Mucosa of rectum (tissue), 2 donors: Measurements from ENCODE around the gene TCF7L1.
"Not testable (repeated sequence)": the region's sequence is repeated elsewhere in the genome, so short reads cannot be mapped to it uniquely, and the experiment has no call there.

Experiments used
- H3K27ac ChIP-seq, 2 donors: one replicate each; pipeline ENCODE4 v1.7.0; 2013; ENCODE audit warnings: inconsistent platforms in 2 of 2, low read depth in 2 of 2, low read length in 2 of 2
- H3K27me3 ChIP-seq, 2 donors: one replicate each; pipeline ENCODE4 v1.7.0; 2013; ENCODE audit warnings: low read length in 2 of 2; ENCODE audit not compliant: control insufficient read depth in 2 of 2, insufficient read depth in 2 of 2
- H3K36me3 ChIP-seq, 2 donors: one replicate each; pipeline ENCODE4 v1.7.0; 2013; ENCODE audit warnings: low read length in 2 of 2; ENCODE audit not compliant: control insufficient read depth in 2 of 2, insufficient read depth in 2 of 2
- H3K4me1 ChIP-seq, 2 donors: one replicate each; pipeline ENCODE4 v1.7.0; 2013; ENCODE audit warnings: low read length in 2 of 2, mild to moderate bottlenecking in 1 of 2; ENCODE audit not compliant: control insufficient read depth in 2 of 2, insufficient read depth in 2 of 2
- H3K4me3 ChIP-seq, 2 donors: one replicate each; pipeline ENCODE4 v1.7.0; 2013; ENCODE audit warnings: low read length in 2 of 2
- H3K9ac ChIP-seq, 2 donors: one replicate each; pipeline ENCODE4 v1.7.0; 2013; ENCODE audit warnings: low read length in 2 of 2, low read depth in 1 of 2, mild to moderate bottlenecking in 1 of 2
- H3K9me3 ChIP-seq, 2 donors: one replicate each; pipeline ENCODE4 v1.7.0; 2013; ENCODE audit warnings: low read length in 2 of 2; ENCODE audit not compliant: control insufficient read depth in 2 of 2
- donor health status: healthy.
- donor health status: Normal muscosa, but diverticular disease.

TCF7L1 gene

DNA sequence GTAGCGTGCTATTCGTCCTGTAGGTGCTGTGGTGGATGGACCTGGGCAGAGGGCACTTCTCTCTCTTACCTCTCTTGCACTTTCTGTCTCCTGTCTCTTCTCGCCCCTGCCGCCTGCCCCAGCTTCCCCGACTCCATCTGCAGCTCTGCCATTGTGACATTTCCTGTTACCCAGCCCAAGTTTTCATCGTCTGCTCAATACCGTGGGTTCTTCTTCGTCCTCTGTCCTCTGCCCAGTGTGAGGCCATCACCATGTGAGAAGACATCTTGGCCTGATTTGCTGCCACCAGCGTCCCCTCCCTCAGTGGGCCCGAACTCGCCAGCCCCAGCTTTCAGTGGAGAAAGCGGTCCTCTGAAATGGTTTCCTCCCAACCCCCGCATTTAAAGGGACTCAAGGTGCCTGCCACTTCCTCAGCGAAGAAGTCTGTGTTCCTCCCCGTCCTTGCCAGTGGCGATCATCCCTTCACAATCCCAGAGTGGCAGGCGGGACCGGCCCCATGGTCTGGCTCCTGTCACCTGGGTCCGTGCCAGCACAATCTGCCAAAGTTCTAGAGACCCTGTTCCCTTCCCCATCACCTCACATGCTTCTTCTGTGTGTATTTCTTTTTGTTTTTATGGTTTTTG lies 176.6 kb downstream of the TCF7L1 start:
- Histone ChIP-seq H3K9me3 (no peaks in the 10 kb centered on the region), H3K4me1 (peaks cover 21 to 25% of the 10 kb centered on the region in 2 donors), H3K4me3 (peak overlapping the region; percentile 1 to 44), H3K36me3 (peaks cover 5 to 8% of the 10 kb centered on the region in 2 donors), H3K27ac (peak overlapping the region in 1 of 2 donors; percentile 68), H3K9ac (peak overlapping the region in 1 of 2 donors; percentile 14), H3K27me3 (no peaks in the 10 kb centered on the region)

DNA sequence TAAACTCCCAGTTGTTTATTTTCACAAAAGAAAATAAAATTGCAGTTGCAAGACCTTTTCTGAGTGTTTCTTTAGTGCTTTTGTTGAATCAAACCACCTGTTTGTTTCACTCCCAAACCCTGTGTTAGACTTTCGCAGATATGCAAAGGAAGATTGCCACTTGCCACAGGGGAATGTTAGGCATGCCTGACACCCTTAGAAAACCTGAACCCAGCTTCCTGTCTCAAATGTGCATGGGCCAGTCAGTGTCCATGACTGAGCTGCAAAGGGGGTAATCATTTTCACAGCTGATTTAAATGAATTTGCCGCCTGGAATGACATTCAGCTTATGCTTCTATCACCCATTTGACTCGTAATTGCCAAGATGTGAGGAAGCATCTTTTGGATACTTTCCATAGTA lies 177.1 kb downstream of the TCF7L1 start:
- Histone ChIP-seq H3K27me3 (no peaks in the 10 kb centered on the region), H3K27ac (peak overlapping the region in 1 of 2 donors; percentile 68), H3K4me3 (no peak overlapping the region), H3K4me1 (peaks cover 21 to 25% of the 10 kb centered on the region in 2 donors), H3K9me3 (no peaks in the 10 kb centered on the region), H3K9ac (no peak overlapping the region), H3K36me3 (peaks cover 10 to 13% of the 10 kb centered on the region in 2 donors)

DNA sequence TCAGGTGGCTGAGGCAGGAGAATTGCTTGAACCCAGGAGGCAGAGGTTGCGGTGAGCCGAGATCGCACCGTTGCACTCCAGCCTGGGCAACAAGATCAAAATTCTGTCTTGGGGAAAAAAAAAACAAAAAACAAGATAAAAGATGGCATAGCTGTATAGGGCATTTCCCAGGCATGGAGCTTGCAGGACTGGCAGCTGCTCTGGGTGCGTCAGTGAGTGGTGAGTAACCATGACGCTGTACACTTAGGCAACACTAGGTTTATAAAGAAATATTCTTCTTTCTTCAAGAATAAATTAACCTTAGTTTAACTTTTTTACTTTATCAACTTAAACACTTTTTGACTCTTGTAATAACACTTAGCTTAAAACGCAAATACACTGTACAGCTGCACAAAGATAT lies 179.2 kb downstream of the TCF7L1 start:
- Histone ChIP-seq H3K9me3 (no peaks in the 10 kb centered on the region), H3K4me3 (no peak overlapping the region), H3K9ac (no peak overlapping the region), H3K27me3 (no peaks in the 10 kb centered on the region), H3K36me3 (peaks cover 14 to 24% of the 10 kb centered on the region in 2 donors), H3K27ac (no peak overlapping the region), H3K4me1 (peaks cover 15 to 16% of the 10 kb centered on the region in 2 donors)

DNA sequence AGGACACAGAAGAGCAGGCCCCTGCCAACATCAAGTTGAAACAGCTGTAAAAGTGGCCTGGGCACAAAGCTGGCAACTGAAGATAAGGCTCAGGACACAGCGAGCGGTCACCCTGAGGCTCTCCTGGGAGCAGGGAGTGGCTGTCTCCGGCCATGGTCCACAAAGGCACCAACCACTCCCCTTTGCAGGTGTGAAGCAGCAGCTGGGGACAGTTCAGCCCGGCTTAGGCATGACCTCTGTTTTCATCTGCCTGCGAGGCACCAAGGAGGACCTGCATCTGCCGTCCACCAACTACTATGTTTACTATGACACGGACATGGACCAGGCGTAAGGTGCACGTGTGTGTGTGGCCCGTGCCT lies 181.7 kb downstream of the TCF7L1 start:
- Histone ChIP-seq H3K9ac (no peak overlapping the region), H3K9me3 (no peaks in the 10 kb centered on the region), H3K27ac (no peak overlapping the region), H3K27me3 (no peaks in the 10 kb centered on the region), H3K4me1 (peaks cover 2 to 3% of the 10 kb centered on the region in 2 donors), H3K36me3 (peaks cover 27 to 42% of the 10 kb centered on the region in 2 donors), H3K4me3 (no peak overlapping the region)

DNA sequence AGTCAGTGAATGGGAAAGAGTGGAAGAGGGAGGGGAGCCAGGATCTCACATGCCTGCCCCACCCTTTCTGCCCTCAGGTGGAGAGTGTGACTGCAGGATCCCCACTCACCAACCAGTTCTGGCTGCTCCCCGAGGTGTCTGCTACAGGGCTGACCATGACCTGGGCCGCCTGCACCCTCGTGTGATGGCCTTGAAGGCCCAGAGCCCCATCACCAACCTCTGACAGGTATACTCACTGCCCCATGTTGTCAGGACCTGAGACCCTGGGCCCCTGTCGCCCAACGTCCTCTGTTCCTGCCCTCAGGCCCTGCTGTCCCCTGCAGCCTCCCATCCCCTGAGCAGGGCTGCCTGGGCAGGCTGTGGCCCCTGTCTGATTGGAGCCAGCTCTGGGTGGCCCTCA lies 182.7 kb downstream of the TCF7L1 start:
- not testable (repeated sequence) for H3K27me3 ChIP-seq, H3K27ac ChIP-seq, H3K4me1 ChIP-seq, H3K9me3 ChIP-seq, H3K4me3 ChIP-seq, H3K9ac ChIP-seq
- peaks cover 37 to 52% of the 10 kb centered on the region in 2 donors for H3K36me3 ChIP-seq

DNA sequence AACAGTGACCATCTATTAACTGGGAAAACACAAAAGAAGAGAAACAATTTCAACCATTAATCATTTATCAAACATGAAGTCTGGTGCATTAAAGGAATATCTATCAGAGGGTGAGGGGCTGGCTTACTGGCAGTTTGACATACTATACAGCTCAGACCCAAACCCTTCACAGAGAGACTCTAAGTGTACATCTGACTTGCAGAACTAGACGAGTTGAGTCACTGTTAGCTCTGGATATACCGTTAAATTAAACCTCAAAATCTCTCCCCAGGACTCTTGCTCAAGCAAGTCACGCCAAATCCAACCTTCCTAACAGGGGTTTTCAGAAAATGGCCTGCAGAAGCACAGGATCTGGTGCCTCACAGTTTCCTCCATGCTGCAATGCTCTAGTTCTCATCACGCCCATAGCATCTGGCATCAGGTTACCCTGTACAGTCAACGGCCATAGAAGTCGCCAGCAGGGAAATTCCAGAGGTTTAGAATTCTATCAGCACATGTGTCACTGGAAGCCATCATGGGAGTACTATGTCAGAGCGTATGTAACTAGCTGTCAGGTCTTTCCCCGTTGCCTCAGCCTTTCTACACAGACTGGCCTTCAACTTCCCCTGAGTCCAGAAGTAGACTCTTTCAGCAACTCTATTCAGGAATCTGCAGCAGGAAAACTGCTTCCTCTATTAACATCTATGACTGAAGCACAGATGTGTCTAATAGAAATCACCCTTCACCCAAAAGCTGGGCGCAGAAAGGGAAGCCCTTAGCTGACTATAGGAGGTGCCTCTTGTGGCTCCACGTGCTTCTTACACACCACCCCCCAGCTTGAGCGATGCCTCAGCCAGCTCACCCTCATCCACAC lies 185.3 kb downstream of the TCF7L1 start:
- Histone ChIP-seq H3K4me3 (no peak overlapping the region), H3K36me3 (peaks cover 60 to 77% of the 10 kb centered on the region in 2 donors), H3K9ac (no peak overlapping the region), H3K4me1 (peaks cover 4 to 5% of the 10 kb centered on the region in 2 donors), H3K27me3 (no peaks in the 10 kb centered on the region), H3K27ac (no peak overlapping the region), H3K9me3 (no peaks in the 10 kb centered on the region)

DNA sequence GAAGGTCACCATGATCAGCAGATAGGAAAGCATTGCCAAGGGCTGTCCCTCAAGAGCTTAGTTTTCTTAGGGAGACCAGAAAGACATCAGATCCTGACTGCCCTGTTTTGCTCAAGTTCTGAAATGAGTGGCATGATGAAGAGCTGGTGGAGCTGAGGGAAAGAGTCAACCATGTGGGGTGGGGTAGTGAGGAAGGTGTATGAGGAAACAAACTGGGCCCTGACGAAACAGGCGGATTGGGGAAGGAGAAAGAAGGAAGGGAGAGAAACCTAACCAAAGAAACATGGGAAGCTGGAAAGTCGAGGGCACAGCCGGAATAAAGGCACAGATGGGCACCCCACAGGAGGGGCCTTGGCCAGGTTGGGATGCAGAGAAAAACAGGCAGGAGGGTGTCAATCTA lies 186.6 kb downstream of the TCF7L1 start:
- Histone ChIP-seq H3K9me3 (no peaks in the 10 kb centered on the region), H3K4me1 (peaks cover 12 to 18% of the 10 kb centered on the region in 2 donors), H3K4me3 (no peak overlapping the region), H3K27me3 (no peaks in the 10 kb centered on the region), H3K36me3 (peaks cover 63 to 82% of the 10 kb centered on the region in 2 donors), H3K9ac (no peak overlapping the region), H3K27ac (no peak overlapping the region)

DNA sequence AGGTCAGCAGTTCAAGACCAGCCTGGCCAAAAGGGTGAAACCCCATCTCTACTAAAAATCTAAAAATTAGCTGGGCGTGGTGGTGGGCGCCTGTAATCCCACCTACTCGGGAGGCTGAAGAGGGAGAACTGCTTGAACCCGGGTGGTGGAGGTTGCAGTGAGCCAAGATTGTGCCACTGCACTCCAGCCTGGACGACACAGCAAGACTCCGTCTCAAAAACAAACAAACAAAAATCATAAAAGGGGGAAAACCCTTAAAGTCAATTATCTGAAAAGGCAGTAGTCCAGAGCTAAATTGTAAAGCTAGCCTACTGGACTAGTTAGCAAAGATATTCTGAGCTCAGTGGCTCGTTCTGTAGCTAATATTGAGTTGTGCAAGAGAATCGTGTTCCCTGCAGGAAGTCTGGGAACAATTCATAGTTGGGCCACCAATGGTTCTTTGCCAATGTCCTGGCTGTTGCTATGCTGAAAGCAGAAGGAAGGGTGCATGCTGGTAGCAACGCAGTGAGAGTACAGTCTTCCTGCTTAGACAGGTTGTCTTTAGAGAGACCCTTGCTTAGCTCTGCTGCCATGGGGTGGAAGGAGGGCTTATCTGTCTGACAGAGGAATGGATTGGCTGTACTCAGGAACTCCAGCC lies 190.3 kb downstream of the TCF7L1 start:
- no peaks in the 10 kb centered on the region for H3K9me3 ChIP-seq
- peaks cover 54 to 57% of the 10 kb centered on the region in 2 donors for H3K36me3 ChIP-seq
- H3K4me3 ChIP-seq: peak overlapping the region in 1 of 2 donors; percentile 31
- no peak overlapping the region for H3K27ac ChIP-seq
- no peaks in the 10 kb centered on the region for H3K27me3 ChIP-seq
- H3K4me1 ChIP-seq: peaks cover 35 to 39% of the 10 kb centered on the region in 2 donors
- no peak overlapping the region for H3K9ac ChIP-seq

DNA sequence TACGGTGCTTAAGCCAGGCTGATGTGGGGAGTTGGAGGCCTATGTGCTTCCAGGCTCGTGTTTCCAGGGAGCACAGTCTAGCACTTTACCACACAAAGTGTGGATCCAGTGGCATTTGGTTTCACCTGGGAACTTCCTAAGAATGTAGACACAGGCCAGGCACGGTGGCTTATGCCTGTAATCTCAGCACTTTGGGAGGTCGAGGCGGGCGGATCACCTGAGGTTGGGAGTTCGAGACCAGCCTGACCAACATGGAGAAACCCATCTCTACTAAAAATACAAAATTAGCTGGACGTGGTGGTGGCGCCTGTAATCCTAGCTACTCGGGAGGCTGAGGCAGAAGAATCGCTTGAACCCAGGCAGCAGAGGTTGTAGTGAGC lies 190.8 kb downstream of the TCF7L1 start:
- H3K4me3 ChIP-seq: peak overlapping the region in 1 of 2 donors; percentile 31

More for the DNA sequence above, 190.8 kb downstream of the TCF7L1 start:
- H3K9ac ChIP-seq, H3K27me3 ChIP-seq, H3K9me3 ChIP-seq: not testable (repeated sequence)
- Histone ChIP-seq H3K36me3 (peaks cover 52 to 53% of the 10 kb centered on the region in 2 donors), H3K27ac (peak overlapping the region in 1 of 2 donors; percentile 28), H3K4me1 (peaks cover 35 to 39% of the 10 kb centered on the region in 2 donors)
